Stimulated activated CD4-positive, alpha-beta T cell treated with anti-CD3 and anti-CD28 coated beads, Interleukin-15, amount 100 ng/mL, for 1 hour (primary cell): ENCODE results near the gene SH2B3.
A peak's percentile ranks its signal among the peaks of the same experiment; 100 is the strongest.

ENCODE experiments used
- DNase-seq, 2 donors: peaks; one replicate each; pipeline ENCODE4 v3.0.0-alpha.2; 2020; ENCODE audit warnings: low read depth in 1 of 2, low spot score in 1 of 2

Gene SH2B3

GRCh38 chr12:111408686-111409402, 3.1 kb downstream of the SH2B3 start:
- DNase-seq = no peak

- DNase-seq = no peak
These were observed 3.7 kb downstream of the SH2B3 start for GRCh38 chr12:111409403-111409779.

DNA sequence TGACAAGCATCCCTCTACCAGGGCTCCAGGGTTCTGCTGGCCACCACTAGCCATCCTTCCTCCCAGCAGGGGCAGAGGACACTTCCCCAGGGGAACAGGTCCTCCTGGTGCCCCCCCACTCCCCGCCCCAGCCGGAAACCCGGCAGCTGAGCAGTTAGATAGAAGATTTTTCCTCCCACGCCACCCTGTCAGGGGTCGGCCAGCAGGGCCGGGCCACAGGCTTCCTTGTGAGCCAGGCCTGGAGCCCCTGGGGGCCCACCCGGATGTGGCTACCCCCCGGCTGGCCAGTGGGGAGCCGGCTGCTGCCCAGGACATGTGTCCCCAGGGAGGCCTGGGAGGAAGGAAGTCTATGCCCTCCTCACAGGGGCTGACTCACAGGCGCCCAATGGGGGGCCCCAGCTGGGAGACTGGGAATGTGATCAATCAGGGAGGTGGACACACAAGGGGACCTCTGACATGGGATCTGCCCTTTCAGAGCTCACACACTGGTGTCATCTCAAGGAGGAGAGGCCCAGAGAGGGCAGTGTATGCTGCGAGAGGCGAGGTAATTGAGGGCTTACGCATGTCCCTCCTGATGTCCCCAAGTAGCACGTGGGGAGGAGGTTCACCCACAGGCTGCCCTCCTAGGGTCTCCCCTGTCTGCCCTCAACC, 4.2 kb downstream of the SH2B3 start:
- peak in 1 of 2 donors; percentile 29 for DNase-seq

DNA sequence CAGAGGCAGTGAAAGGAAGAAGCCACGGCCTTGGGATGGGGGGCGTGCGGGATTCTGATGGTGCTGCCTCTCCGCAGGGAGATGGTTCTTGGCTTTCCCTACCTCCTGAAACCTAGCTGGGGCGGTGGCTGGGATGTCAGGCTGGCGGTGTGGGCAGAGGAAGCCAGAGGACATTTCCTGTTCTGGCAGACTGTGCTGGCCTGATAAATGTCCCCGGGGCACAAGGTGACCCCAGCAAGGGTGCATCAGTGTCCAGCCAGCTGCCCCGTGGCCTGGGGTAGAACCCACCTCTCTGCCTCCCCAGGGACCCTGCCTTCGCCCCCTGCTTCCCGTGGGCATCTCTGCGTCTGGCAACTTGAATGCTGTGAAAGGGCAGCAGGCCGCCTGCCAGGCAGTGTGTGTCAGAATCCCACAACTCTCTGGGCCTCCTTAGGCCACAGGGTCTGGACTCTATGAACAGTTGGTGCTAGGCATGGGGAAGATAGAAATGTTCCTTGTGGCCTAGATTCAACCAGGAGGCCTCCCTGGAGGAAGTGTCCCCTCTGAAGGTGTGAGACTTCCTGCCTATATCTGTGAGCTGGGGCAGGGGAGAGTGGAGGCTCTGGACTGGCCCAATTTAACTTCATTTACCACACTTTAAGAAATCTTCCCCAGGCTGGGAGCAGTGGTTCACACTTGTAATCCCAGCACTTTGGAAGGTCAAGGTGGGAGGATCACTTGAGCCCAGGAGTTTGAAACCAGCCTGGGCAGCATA, 4.9 kb downstream of the SH2B3 start:
- DNase-seq = no peak

- DNase-seq = no peak
These were observed 5.6 kb downstream of the SH2B3 start for GRCh38 chr12:111411185-111411764.

DNA sequence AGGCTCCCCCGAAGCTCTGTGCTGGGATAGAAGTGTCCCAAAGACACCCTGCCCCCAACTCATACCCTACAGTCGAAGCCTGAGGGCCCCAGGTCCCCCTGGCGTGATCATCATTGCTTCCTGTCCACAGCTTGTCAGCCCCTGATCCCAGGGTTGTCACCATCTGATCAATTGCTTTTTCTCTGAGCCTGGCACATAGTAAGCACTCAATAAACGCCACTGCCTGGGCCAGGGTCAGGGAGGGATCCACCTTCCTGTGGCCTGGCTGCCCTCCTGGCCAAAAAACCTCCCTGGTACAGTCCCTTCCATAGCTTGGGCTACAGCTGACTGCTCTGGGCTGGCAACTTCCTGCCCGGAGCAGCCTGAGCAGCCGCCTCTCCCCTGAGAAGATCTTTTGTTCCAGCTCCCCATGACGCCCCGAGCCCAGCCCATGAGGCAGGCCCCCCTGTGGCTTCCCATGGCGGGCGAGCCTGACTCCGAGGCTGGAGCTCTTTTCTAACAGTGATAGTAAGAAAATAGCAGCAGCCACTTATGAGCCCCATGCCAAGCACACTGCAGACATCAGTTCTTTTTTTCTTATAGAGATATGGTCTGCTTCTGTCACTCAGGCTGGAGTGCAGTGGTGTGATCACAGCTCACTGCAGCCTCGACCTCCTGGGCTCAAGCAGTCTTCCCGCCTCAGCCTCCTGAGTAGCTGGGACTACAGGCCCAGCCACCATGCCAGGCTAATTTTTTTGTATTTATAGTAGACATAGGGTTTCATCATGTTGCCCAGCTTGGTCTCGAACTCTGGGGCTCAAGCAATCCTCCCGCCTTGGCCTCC, 6.5 kb downstream of the SH2B3 start:
- no peak for DNase-seq

DNA sequence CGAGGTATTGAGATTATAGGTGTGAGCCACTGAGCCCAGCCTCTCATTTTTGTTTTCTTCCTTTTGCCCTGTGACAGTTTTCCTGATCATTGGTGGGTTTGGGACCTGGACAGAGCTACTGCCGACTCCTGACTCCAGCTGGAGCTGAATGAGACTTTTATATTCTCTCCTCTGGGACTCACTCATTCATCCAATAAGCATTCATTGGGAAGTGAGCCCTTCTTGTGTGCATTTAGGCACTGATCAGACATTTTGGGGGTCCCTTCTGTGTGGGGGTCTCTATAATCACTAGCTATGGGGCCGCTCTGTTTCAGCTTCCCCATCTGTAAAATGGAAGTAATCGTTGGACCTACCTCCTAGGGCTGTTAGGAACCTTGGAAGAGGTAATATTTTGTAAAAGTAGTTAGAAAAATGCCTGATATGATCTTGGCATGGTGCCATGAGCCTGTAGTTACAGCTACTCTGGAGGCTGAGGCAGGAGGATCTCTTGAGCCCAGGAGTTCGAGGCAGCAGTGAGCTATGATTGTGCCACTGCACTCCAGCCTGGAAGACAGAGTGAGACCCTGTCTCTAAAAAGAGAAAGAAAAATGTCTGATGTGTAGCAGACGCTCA, 7.2 kb downstream of the SH2B3 start:
- DNase-seq = no peak

DNA sequence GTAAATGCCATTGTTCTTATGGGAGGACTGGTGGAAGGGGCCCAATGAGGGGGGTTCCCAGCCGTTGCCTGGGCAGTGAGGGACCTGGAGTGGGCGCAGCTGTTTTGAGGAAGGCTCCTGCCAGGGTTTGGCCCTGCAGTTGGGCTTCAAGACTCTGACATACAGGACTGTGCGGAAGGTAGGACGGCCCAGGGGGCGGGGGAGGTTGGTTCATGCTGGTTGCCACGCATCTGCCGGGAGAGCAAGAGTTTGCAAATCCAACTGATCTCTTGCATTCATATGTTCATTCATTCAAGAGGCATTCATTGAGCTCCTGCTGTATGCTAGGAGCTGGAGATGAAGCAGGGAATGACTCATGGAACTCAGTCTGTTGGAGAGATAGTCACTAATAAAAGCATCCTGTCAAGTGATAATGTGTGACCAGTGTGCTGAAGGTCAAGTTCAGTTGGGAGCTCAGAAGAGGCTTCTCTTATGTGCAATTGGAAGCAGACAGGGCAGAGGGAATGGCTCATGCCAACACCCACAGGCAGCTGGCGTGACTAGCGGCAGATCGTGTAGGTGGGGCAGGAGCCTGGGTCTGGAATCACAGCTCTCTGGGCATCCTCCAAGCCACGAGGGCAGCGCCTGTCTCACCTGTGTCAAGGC, 7.8 kb downstream of the SH2B3 start:
- DNase-seq = no peak

DNA sequence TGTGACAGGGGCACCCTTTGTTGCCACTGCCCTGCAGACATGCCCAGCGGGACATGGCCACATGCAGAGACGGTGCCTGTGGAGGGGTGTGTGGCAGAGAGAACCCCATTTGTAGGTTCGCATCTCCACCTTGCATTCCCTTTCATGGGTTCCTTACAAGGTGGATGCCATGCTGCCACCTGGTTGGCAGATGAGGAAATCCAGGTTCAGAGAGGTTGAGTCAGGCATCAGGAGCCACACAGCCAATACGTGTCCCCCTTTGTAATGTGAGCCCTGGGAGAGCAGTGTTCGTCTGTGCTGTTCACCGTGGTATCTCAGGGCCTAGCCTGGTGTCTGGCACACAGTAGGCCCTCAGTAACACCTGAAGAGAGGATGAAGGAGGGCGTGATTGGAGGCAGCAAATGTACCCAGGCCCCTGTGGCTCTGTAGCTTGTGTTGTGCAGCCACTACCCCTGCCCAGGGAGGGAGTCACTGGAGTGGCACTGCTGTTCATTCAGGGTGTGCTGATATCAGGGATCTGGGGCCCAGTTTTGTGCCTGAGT, 9.1 kb downstream of the SH2B3 start:
- DNase-seq = no peak

DNA sequence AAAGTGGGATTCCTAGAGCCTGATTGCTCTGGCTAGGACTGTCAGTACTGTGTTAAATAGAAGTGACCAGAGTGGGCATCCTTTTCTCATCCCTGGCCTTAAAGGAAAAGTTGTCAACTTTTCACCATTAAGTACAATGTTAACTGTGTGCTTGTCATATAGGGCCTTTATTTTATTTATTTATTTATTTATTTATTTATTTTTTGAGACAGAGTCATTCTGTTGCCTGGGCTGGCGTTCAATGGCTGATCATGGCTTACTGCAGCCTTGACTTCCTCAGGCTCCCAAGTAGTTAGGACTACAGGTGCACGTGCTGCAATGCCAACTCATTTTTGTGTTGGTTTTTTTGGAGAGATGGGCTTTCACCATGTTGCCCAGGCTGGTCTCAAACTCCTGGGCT, 11.6 kb downstream of the SH2B3 start:
- DNase-seq = no peak

- no peak for DNase-seq
These were observed 12.3 kb downstream of the SH2B3 start for GRCh38 chr12:111417784-111418593.

DNA sequence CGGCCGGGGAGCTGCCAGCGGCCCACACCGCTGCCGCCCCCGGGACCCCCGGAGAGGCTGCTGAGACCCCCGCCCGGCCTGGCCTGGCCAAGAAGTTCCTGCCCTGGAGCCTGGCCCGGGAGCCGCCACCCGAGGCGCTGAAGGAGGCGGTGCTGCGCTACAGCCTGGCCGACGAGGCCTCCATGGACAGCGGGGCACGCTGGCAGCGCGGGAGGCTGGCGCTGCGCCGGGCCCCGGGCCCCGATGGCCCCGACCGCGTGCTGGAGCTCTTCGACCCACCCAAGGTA, 12.8 kb downstream of the SH2B3 start:
- no peak for DNase-seq

GRCh38 chr12:111419784-111420183, 14.1 kb downstream of the SH2B3 start:
- DNase-seq = no peak

GRCh38 chr12:111420494-111420893, 14.8 kb downstream of the SH2B3 start:
- DNase-seq = no peak

- DNase-seq = no peak
These were observed 18.6 kb downstream of the SH2B3 start for GRCh38 chr12:111424189-111424792.

DNA sequence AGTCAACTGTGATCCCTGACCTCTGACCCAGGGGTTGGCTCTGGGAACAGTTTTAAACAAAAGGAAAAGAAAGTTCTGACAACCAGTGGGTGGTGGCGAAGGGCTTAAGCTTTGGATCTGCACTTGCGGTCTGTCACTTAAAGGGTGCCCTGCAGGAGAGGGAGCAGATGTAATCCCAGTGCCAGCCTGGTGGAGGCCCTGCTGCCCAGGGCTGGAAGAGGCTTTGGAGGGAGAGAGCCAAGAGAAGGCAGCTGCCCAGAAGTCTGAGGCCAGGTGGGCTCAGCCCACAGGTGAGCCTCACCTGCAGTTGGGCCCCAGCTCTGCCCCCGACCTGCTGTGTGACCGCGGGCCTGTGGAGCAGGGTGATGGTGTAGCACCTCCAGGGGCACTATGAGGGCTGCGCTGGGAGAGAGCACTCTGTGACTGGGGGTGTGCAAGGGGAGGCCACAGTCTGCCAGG, 19.1 kb downstream of the SH2B3 start:
- no peak for DNase-seq

GRCh38 chr12:111425655-111426054, 19.9 kb downstream of the SH2B3 start:
- no peak for DNase-seq

DNA sequence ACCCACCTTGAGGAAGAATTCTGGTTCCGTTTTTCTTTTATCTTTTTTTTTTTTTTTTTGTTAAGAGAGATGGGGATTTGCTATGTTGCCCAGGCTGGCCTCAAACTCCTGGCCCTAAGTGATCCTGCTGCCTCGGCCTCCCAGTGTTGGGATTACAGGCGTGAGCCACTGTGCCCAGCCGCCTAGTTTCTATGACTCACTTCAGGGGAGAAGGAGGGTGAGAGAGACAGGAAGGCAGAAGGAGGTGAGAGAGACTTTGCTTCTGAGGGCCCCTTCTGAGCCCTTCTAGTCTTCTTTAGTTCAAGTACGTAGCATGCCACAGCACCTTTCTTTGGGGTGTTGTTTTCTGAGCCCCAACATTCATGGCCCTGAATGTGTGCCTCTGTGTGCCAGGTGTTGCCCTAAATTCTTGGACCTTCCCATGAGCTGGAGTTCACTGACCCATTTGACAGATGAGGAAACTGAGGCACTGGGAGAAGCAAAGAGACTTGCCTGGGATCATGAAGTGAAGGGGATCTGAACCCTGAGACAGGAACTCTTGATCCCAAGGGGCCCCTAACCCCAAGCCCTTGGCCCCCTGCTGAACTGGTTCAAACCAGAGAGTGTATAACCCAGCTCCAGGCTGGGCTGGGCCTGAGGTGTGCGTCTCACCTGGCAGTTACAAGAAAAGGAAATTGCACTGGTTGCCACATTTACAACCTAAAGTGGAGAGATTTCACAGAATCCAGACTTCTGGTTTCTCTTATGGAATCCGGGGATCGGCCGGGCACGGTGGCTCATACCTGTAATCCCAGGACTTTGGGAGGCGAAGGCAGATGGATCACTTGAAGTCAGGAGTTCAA, 20.8 kb downstream of the SH2B3 start:
- DNase-seq = no peak
